Activated CD4-positive, alpha-beta T cell treated with anti-CD3 and anti-CD28 coated beads for 36 hours (primary cell): Measurements from ENCODE around the gene PANK2. TPM values are rescaled to one million over a fixed set of nuclear protein-coding genes. Genes with fewer than 3 reads are reported as not detected.
"Not testable (repeated sequence)": the region's sequence is repeated elsewhere in the genome, so short reads cannot be mapped to it uniquely, and the experiment has no call there.

Source experiments
- ATAC-seq: fragments of 200-7000 bp; cut with Tn5 transposase; one replicate; pipeline ENCODE4 v1.10.0; 2021; ENCODE audit warnings: mild to moderate bottlenecking, moderate library complexity
- CTCF ChIA-PET: fragments of 350-600 bp; sonication (Branson Sonifier 250); formaldehyde crosslinking; loops from one replicate; lab custom pipeline; 2021; ENCODE audit warnings: antibody characterized with exemption; lab: Charles Lee
- POLR2A ChIA-PET: fragments of 350-600 bp; sonication (Branson Sonifier 250); formaldehyde crosslinking; loops from one replicate; lab custom pipeline; 2021; ENCODE audit warnings: antibody characterized with exemption, inconsistent platforms; lab: Charles Lee
- DNase-seq: peaks from one replicate; pipeline ENCODE4 v3.0.0-alpha.2; 2020
- H3K27ac Mint-ChIP-seq: one replicate; pipeline ENCODE4 v1.8.0; 2021; ENCODE audit warnings: mixed read lengths
- H3K27me3 Mint-ChIP-seq: one replicate; pipeline ENCODE4 v1.8.0; 2021; ENCODE audit warnings: mixed read lengths
- H3K36me3 Mint-ChIP-seq: one replicate; pipeline ENCODE4 v1.8.0; 2021; ENCODE audit warnings: low read depth, mixed read lengths
- H3K4me1 Mint-ChIP-seq: one replicate; pipeline ENCODE4 v1.8.0; 2021; ENCODE audit warnings: mixed read lengths
- H3K4me3 Mint-ChIP-seq: one replicate; pipeline ENCODE4 v1.8.0; 2021; ENCODE audit warnings: mild to moderate bottlenecking, moderate library complexity, mixed read lengths
- H3K9me3 Mint-ChIP-seq: one replicate; pipeline ENCODE4 v1.8.0; 2021; ENCODE audit warnings: low read depth, mixed read lengths
- intact Hi-C, 2 experiments: fragments of 100-400 bp; cut with DNase I in 1 of 2; cut with micrococcal nuclease in 1 of 2; formaldehyde crosslinking; loops; one replicate each; pipeline versions ENCODE4 v1.14.2 to v1.15.1; 2022 to 2024; cut with DNase I, micrococcal nuclease
- total RNA-seq, 2 experiments: library from RNA; stranded (reverse); gene quantifications; one replicate each; pipeline ENCODE4 v1.2.3, GENCODE V29; 2021

Gene PANK2
- total RNA-seq, 2 experiments from 2014 or later = 37.2 to 50.2 TPM

GRCh38 chr20:3902446-3902845 is 13.3 kb downstream of the PANK2 start:
- H3K27me3 Mint-ChIP-seq = no peaks in the 10 kb centered on the region
- no peak for ATAC-seq
- CTCF ChIA-PET = interaction anchor here (1.2 kb wide), 1 partner anchor 76 kb away, joined by 4 read pairs; no protein-coding TSS in a partner anchor
- peaks cover 16% of the 10 kb centered on the region for H3K36me3 Mint-ChIP-seq
- intact Hi-C loops = no loop called here
- no peak overlapping the region for H3K27ac Mint-ChIP-seq
- POLR2A ChIA-PET = no interaction called here
- H3K4me1 Mint-ChIP-seq = peaks cover 74% of the 10 kb centered on the region
- H3K9me3 Mint-ChIP-seq = no peaks in the 10 kb centered on the region
- DNase-seq = no peak
- no peak overlapping the region for H3K4me3 Mint-ChIP-seq

GRCh38 chr20:3904224-3904623 is 15.0 kb downstream of the PANK2 start:
- Mint-ChIP-seq H3K27ac (no peak overlapping the region), H3K4me3 (no peak overlapping the region)
- CTCF ChIA-PET = no interaction called here

GRCh38 chr20:3904857-3905256 is 15.7 kb downstream of the PANK2 start:
- CTCF ChIA-PET = interaction anchor here (0.6 kb wide), 1 partner anchor 84 kb away, joined by 3 read pairs; no protein-coding TSS in a partner anchor
- POLR2A ChIA-PET = no interaction called here
- peaks cover 72% of the 10 kb centered on the region for H3K4me1 Mint-ChIP-seq
- ATAC-seq (no peak), DNase-seq (no peak)
- H3K9me3 Mint-ChIP-seq = no peaks in the 10 kb centered on the region
- no peak overlapping the region for H3K4me3 Mint-ChIP-seq
- H3K36me3 Mint-ChIP-seq = peaks cover 31% of the 10 kb centered on the region
- intact Hi-C loops = loop anchor here (5.0 kb wide), 3 partner anchors 77 to 177 kb away; no protein-coding TSS in a partner anchor
- peak overlapping the region; percentile 45 for H3K27ac Mint-ChIP-seq
- H3K27me3 Mint-ChIP-seq = no peaks in the 10 kb centered on the region

More at GRCh38 chr20:3904224-3904623, 15.0 kb downstream of the PANK2 start:
- peaks cover 78% of the 10 kb centered on the region for H3K4me1 Mint-ChIP-seq
- POLR2A ChIA-PET = no interaction called here
- no peaks in the 10 kb centered on the region for H3K27me3 Mint-ChIP-seq
- H3K36me3 Mint-ChIP-seq = peaks cover 30% of the 10 kb centered on the region
- no peak for ATAC-seq
- DNase-seq = no peak
- intact Hi-C loops = no loop called here
- H3K9me3 Mint-ChIP-seq = no peaks in the 10 kb centered on the region

- ChIA-PET POLR2A (interaction anchor here (0.7 kb wide), 1 partner anchor 64 kb away, joined by 3 read pairs; no protein-coding TSS in a partner anchor), CTCF (interaction anchor here (1.1 to 1.3 kb wide), 2 partner anchors 10 to 13 kb away, joined by 3 to 5 read pairs; no protein-coding TSS in a partner anchor)
- intact Hi-C loops = loop anchor here (1.0 to 5.0 kb wide), 7 partner anchors 18 to 523 kb away; partner anchors contain the start of gene PANK2 (in 2 of the 2)
- Mint-ChIP-seq H3K36me3 (peaks cover 41% of the 10 kb centered on the region), H3K27ac (peak overlapping the region; percentile 88), H3K4me3 (peak overlapping the region; percentile 49), H3K4me1 (peaks cover 59% of the 10 kb centered on the region)
- peak; percentile 69 for DNase-seq
- peak; percentile 97 for ATAC-seq
- H3K9me3 Mint-ChIP-seq, H3K27me3 Mint-ChIP-seq: not testable (repeated sequence)
These were observed 17.8 kb downstream of the PANK2 start for GRCh38 chr20:3906744-3907721.

GRCh38 chr20:3908667-3909066 is 19.5 kb downstream of the PANK2 start:
- Mint-ChIP-seq H3K36me3 (peaks cover 54% of the 10 kb centered on the region), H3K9me3 (no peaks in the 10 kb centered on the region), H3K4me1 (peaks cover 52% of the 10 kb centered on the region), H3K27ac (peak overlapping the region; percentile 44), H3K4me3 (no peak overlapping the region), H3K27me3 (no peaks in the 10 kb centered on the region)
- ATAC-seq (no peak), DNase-seq (no peak)
- intact Hi-C loops = loop anchor here (5.0 kb wide), 3 partner anchors 74 to 174 kb away; no protein-coding TSS in a partner anchor
- POLR2A ChIA-PET = no interaction called here
- CTCF ChIA-PET = interaction anchor here (1.1 to 1.3 kb wide), 2 partner anchors 8 to 15 kb away, joined by 3 to 5 read pairs; no protein-coding TSS in a partner anchor

GRCh38 chr20:3909952-3910366 is 20.8 kb downstream of the PANK2 start:
- intact Hi-C loops = loop anchor here (5.0 kb wide), 3 partner anchors 72 to 172 kb away; no protein-coding TSS in a partner anchor
- DNase-seq (no peak), ATAC-seq (no peak)
- Mint-ChIP-seq H3K27me3 (no peaks in the 10 kb centered on the region), H3K36me3 (peaks cover 62% of the 10 kb centered on the region), H3K9me3 (no peaks in the 10 kb centered on the region), H3K4me3 (no peak overlapping the region), H3K27ac (no peak overlapping the region), H3K4me1 (peaks cover 46% of the 10 kb centered on the region)
- POLR2A ChIA-PET = no interaction called here
- CTCF ChIA-PET = interaction anchor here (1.0 kb wide), 1 partner anchor 17 kb away, joined by 4 read pairs; no protein-coding TSS in a partner anchor

GRCh38 chr20:3910853-3911252 is 21.7 kb downstream of the PANK2 start:
- ChIA-PET POLR2A (no interaction called here), CTCF (interaction anchor here (0.7 kb wide), 1 partner anchor 667 kb away, joined by 3 read pairs; no protein-coding TSS in a partner anchor)
- H3K27ac Mint-ChIP-seq = no peak overlapping the region
- intact Hi-C loops = no loop called here
- DNase-seq (no peak), ATAC-seq (no peak)
- no peak overlapping the region for H3K4me3 Mint-ChIP-seq
- peaks cover 48% of the 10 kb centered on the region for H3K4me1 Mint-ChIP-seq
- no peaks in the 10 kb centered on the region for H3K9me3 Mint-ChIP-seq
- H3K27me3 Mint-ChIP-seq = no peaks in the 10 kb centered on the region
- H3K36me3 Mint-ChIP-seq = peaks cover 69% of the 10 kb centered on the region

- no peaks in the 10 kb centered on the region for H3K9me3 Mint-ChIP-seq
- ChIA-PET CTCF (no interaction called here), POLR2A (no interaction called here)
- H3K27me3 Mint-ChIP-seq = no peaks in the 10 kb centered on the region
- intact Hi-C loops = no loop called here
- peaks cover 78% of the 10 kb centered on the region for H3K36me3 Mint-ChIP-seq
- peak overlapping the region; percentile 2 for H3K27ac Mint-ChIP-seq
- H3K4me3 Mint-ChIP-seq = no peak overlapping the region
- ATAC-seq (no peak), DNase-seq (no peak)
- peaks cover 45% of the 10 kb centered on the region for H3K4me1 Mint-ChIP-seq
These were observed 22.8 kb downstream of the PANK2 start for GRCh38 chr20:3911956-3912355.

GRCh38 chr20:3914446-3914845 is 25.3 kb downstream of the PANK2 start:
- H3K27me3 Mint-ChIP-seq = no peaks in the 10 kb centered on the region
- no peak overlapping the region for H3K4me3 Mint-ChIP-seq
- H3K4me1 Mint-ChIP-seq = peaks cover 39% of the 10 kb centered on the region
- H3K27ac Mint-ChIP-seq = no peak overlapping the region
- intact Hi-C loops = no loop called here
- H3K9me3 Mint-ChIP-seq = no peaks in the 10 kb centered on the region
- no peak for DNase-seq
- ChIA-PET POLR2A (no interaction called here), CTCF (interaction anchor here (1.1 to 1.8 kb wide), 3 partner anchors 15 to 95 kb away, joined by 3 to 4 read pairs (median 3); no protein-coding TSS in a partner anchor)
- ATAC-seq = no peak
- peaks cover 76% of the 10 kb centered on the region for H3K36me3 Mint-ChIP-seq

- peak; percentile 36 for ATAC-seq
- Mint-ChIP-seq H3K36me3 (peaks cover 70% of the 10 kb centered on the region), H3K27ac (peak overlapping the region; percentile 43), H3K4me3 (no peak overlapping the region), H3K27me3 (no peaks in the 10 kb centered on the region), H3K4me1 (peaks cover 34% of the 10 kb centered on the region), H3K9me3 (no peaks in the 10 kb centered on the region)
- POLR2A ChIA-PET = no interaction called here
- CTCF ChIA-PET = interaction anchor here (0.5 to 1.8 kb wide), 5 partner anchors 14 to 94 kb away, joined by 3 to 4 read pairs (median 3); no protein-coding TSS in a partner anchor
- intact Hi-C loops = no loop called here
- DNase-seq = no peak
These were observed 26.5 kb downstream of the PANK2 start for GRCh38 chr20:3915691-3916090.

GRCh38 chr20:3916364-3916763 is 27.2 kb downstream of the PANK2 start:
- peaks cover 69% of the 10 kb centered on the region for H3K36me3 Mint-ChIP-seq
- no peak overlapping the region for H3K27ac Mint-ChIP-seq
- H3K4me1 Mint-ChIP-seq = peaks cover 37% of the 10 kb centered on the region
- H3K27me3 Mint-ChIP-seq = no peaks in the 10 kb centered on the region
- ATAC-seq = no peak
- H3K9me3 Mint-ChIP-seq = no peaks in the 10 kb centered on the region
- ChIA-PET POLR2A (no interaction called here), CTCF (interaction anchor here (0.8 to 0.9 kb wide), 3 partner anchors 8 to 169 kb away, joined by 3 read pairs; no protein-coding TSS in a partner anchor)
- intact Hi-C loops = no loop called here
- no peak overlapping the region for H3K4me3 Mint-ChIP-seq
- no peak for DNase-seq
